ENCODE measurements around the gene MCC.

MCC gene

GRCh38 chr5:113117543-113118115, 370.6 kb downstream of the MCC start:
- peaks cover 6% of the 10 kb centered on the region; the same call in 1 of the 2 replicates for H3K9me3 ChIP-seq (ENCODE audit: insufficient read depth, low read length)
- H3K36me3 ChIP-seq (ENCODE audit: insufficient read depth, insufficient read length, low read length): peaks cover 3% of the 10 kb centered on the region
- no peaks in the 10 kb centered on the region for H3K27me3 ChIP-seq (ENCODE audit: insufficient read depth, insufficient read length)
- no peak overlapping the region for H3K9ac ChIP-seq (ENCODE audit: insufficient read length, low read depth)
- DNase-seq (ENCODE audit: low read depth, low spot score): no peak
- no peak overlapping the region for H3K4me3 ChIP-seq (ENCODE audit: insufficient read length, low read depth)
- H3K4me1 ChIP-seq (ENCODE audit: insufficient read depth, insufficient read length): no peaks in the 10 kb centered on the region
- TF ChIP-seq SUZ12 (IDR thresholded peaks at IDR 0.05; ENCODE audit: extremely low read depth, insufficient read depth, insufficient read length): no peak
- TF ChIP-seq YY1 (IDR thresholded peaks at IDR 0.05; ENCODE audit: insufficient read depth, insufficient read length): no peak
- no peak for TF ChIP-seq ZNF274 (IDR thresholded peaks at IDR 0.05; ENCODE audit: low read depth, low read length)

GRCh38 chr5:113115956-113116355, 372.3 kb downstream of the MCC start:
- no peak overlapping the region for H3K9ac ChIP-seq (ENCODE audit: insufficient read length, low read depth)
- H3K9me3 ChIP-seq (ENCODE audit: insufficient read depth, low read length): peaks cover 6% of the 10 kb centered on the region; the same call in 1 of the 2 replicates
- DNase-seq (ENCODE audit: low read depth, low spot score): no peak
- no peaks in the 10 kb centered on the region for H3K27me3 ChIP-seq (ENCODE audit: insufficient read depth, insufficient read length)
- no peak for TF ChIP-seq YY1 (IDR thresholded peaks at IDR 0.05; ENCODE audit: insufficient read depth, insufficient read length)
- no peak for TF ChIP-seq SUZ12 (IDR thresholded peaks at IDR 0.05; ENCODE audit: extremely low read depth, insufficient read depth, insufficient read length)
- no peak for TF ChIP-seq ZNF274 (IDR thresholded peaks at IDR 0.05; ENCODE audit: low read depth, low read length)
- no peaks in the 10 kb centered on the region for H3K4me1 ChIP-seq (ENCODE audit: insufficient read depth, insufficient read length)
- H3K36me3 ChIP-seq (ENCODE audit: insufficient read depth, insufficient read length, low read length): peaks cover 3% of the 10 kb centered on the region
- H3K4me3 ChIP-seq (ENCODE audit: insufficient read length, low read depth): no peak overlapping the region

GRCh38 chr5:113115061-113115460, 373.2 kb downstream of the MCC start:
- TF ChIP-seq ZNF274 (IDR thresholded peaks at IDR 0.05; ENCODE audit: low read depth, low read length): no peak
- no peak for TF ChIP-seq YY1 (IDR thresholded peaks at IDR 0.05; ENCODE audit: insufficient read depth, insufficient read length)
- no peak for TF ChIP-seq SUZ12 (IDR thresholded peaks at IDR 0.05; ENCODE audit: extremely low read depth, insufficient read depth, insufficient read length)
- H3K9me3 ChIP-seq (ENCODE audit: insufficient read depth, low read length): peaks cover 6% of the 10 kb centered on the region; the same call in 1 of the 2 replicates
- H3K36me3 ChIP-seq (ENCODE audit: insufficient read depth, insufficient read length, low read length): peaks cover 3% of the 10 kb centered on the region
- no peak overlapping the region for H3K9ac ChIP-seq (ENCODE audit: insufficient read length, low read depth)
- H3K27me3 ChIP-seq (ENCODE audit: insufficient read depth, insufficient read length): no peaks in the 10 kb centered on the region
- H3K4me3 ChIP-seq (ENCODE audit: insufficient read length, low read depth): no peak overlapping the region
- H3K4me1 ChIP-seq (ENCODE audit: insufficient read depth, insufficient read length): no peaks in the 10 kb centered on the region
- no peak for DNase-seq (ENCODE audit: low read depth, low spot score)

- Histone ChIP-seq H3K4me1 (ENCODE audit: insufficient read depth, insufficient read length) (no peaks in the 10 kb centered on the region), H3K27me3 (ENCODE audit: insufficient read depth, insufficient read length) (no peaks in the 10 kb centered on the region), H3K9me3 (ENCODE audit: insufficient read depth, low read length) (peaks cover 6% of the 10 kb centered on the region; the same call in 1 of the 2 replicates), H3K36me3 (ENCODE audit: insufficient read depth, insufficient read length, low read length) (peaks cover 3% of the 10 kb centered on the region), H3K9ac (ENCODE audit: insufficient read length, low read depth) (no peak overlapping the region), H3K4me3 (ENCODE audit: insufficient read length, low read depth) (no peak overlapping the region)
- TF ChIP-seq ZNF274 (IDR thresholded peaks at IDR 0.05; ENCODE audit: low read depth, low read length) (no peak), SUZ12 (IDR thresholded peaks at IDR 0.05; ENCODE audit: extremely low read depth, insufficient read depth, insufficient read length) (no peak), YY1 (IDR thresholded peaks at IDR 0.05; ENCODE audit: insufficient read depth, insufficient read length) (no peak)
- DNase-seq (ENCODE audit: low read depth, low spot score): no peak
These were observed 373.7 kb downstream of the MCC start for GRCh38 chr5:113114559-113114958.

- H3K4me1 ChIP-seq (ENCODE audit: insufficient read depth, insufficient read length): no peaks in the 10 kb centered on the region
- peaks cover 3% of the 10 kb centered on the region for H3K36me3 ChIP-seq (ENCODE audit: insufficient read depth, insufficient read length, low read length)
- no peaks in the 10 kb centered on the region for H3K27me3 ChIP-seq (ENCODE audit: insufficient read depth, insufficient read length)
- H3K4me3 ChIP-seq (ENCODE audit: insufficient read length, low read depth): no peak overlapping the region
- H3K9me3 ChIP-seq (ENCODE audit: insufficient read depth, low read length): peaks cover 6% of the 10 kb centered on the region; the same call in 1 of the 2 replicates
- TF ChIP-seq ZNF274 (IDR thresholded peaks at IDR 0.05; ENCODE audit: low read depth, low read length) (no peak), SUZ12 (IDR thresholded peaks at IDR 0.05; ENCODE audit: extremely low read depth, insufficient read depth, insufficient read length) (no peak), YY1 (IDR thresholded peaks at IDR 0.05; ENCODE audit: insufficient read depth, insufficient read length) (no peak)
- no peak overlapping the region for H3K9ac ChIP-seq (ENCODE audit: insufficient read length, low read depth)
- DNase-seq (ENCODE audit: low read depth, low spot score): no peak
These were observed 375.8 kb downstream of the MCC start for GRCh38 chr5:113112435-113112834.

GRCh38 chr5:113110117-113110516, 378.1 kb downstream of the MCC start:
- no peaks in the 10 kb centered on the region for H3K27me3 ChIP-seq (ENCODE audit: insufficient read depth, insufficient read length)
- no peak for DNase-seq (ENCODE audit: low read depth, low spot score)
- H3K4me3 ChIP-seq (ENCODE audit: insufficient read length, low read depth): no peak overlapping the region
- no peak overlapping the region for H3K9ac ChIP-seq (ENCODE audit: insufficient read length, low read depth)
- H3K9me3 ChIP-seq (ENCODE audit: insufficient read depth, low read length): peaks cover 6% of the 10 kb centered on the region; the same call in 1 of the 2 replicates
- TF ChIP-seq ZNF274 (IDR thresholded peaks at IDR 0.05; ENCODE audit: low read depth, low read length) (no peak), YY1 (IDR thresholded peaks at IDR 0.05; ENCODE audit: insufficient read depth, insufficient read length) (no peak), SUZ12 (IDR thresholded peaks at IDR 0.05; ENCODE audit: extremely low read depth, insufficient read depth, insufficient read length) (no peak)
- H3K36me3 ChIP-seq (ENCODE audit: insufficient read depth, insufficient read length, low read length): peaks cover 1% of the 10 kb centered on the region
- no peaks in the 10 kb centered on the region for H3K4me1 ChIP-seq (ENCODE audit: insufficient read depth, insufficient read length)

GRCh38 chr5:113109344-113109743, 378.9 kb downstream of the MCC start:
- no peak for TF ChIP-seq SUZ12 (IDR thresholded peaks at IDR 0.05; ENCODE audit: extremely low read depth, insufficient read depth, insufficient read length)
- TF ChIP-seq ZNF274 (IDR thresholded peaks at IDR 0.05; ENCODE audit: low read depth, low read length): no peak
- no peak for TF ChIP-seq YY1 (IDR thresholded peaks at IDR 0.05; ENCODE audit: insufficient read depth, insufficient read length)
- peaks cover 2% of the 10 kb centered on the region for H3K36me3 ChIP-seq (ENCODE audit: insufficient read depth, insufficient read length, low read length)
- DNase-seq (ENCODE audit: low read depth, low spot score): no peak
- no peak overlapping the region for H3K4me3 ChIP-seq (ENCODE audit: insufficient read length, low read depth)
- H3K9me3 ChIP-seq (ENCODE audit: insufficient read depth, low read length): no peaks in the 10 kb centered on the region
- no peaks in the 10 kb centered on the region for H3K4me1 ChIP-seq (ENCODE audit: insufficient read depth, insufficient read length)
- H3K9ac ChIP-seq (ENCODE audit: insufficient read length, low read depth): no peak overlapping the region
- H3K27me3 ChIP-seq (ENCODE audit: insufficient read depth, insufficient read length): no peaks in the 10 kb centered on the region
